Activated gamma-delta T cell (primary cell): Measurements from ENCODE around the gene PKNOX2.

ENCODE experiments used
- DNase-seq: peaks from one replicate; lab custom pipeline; 2025; lab: John Stamatoyannopoulos, UW

Gene PKNOX2

GRCh38 chr11:125476721-125477120 lies 312.2 kb downstream of the PKNOX2 start:
- no peak for DNase-seq

GRCh38 chr11:125479137-125479536 lies 314.6 kb downstream of the PKNOX2 start:
- DNase-seq = no peak

GRCh38 chr11:125481531-125481930 lies 317.0 kb downstream of the PKNOX2 start:
- no peak for DNase-seq
